ENCODE data around the gene TRAPPC3L. TPM values are rescaled to one million over a fixed set of nuclear protein-coding genes. Genes with fewer than 3 reads are reported as not detected.
A peak's percentile ranks its signal among the peaks of the same experiment; 100 is the strongest.

Gene TRAPPC3L
- total RNA-seq, 1 donor from 2014 or later: not detected

DNA sequence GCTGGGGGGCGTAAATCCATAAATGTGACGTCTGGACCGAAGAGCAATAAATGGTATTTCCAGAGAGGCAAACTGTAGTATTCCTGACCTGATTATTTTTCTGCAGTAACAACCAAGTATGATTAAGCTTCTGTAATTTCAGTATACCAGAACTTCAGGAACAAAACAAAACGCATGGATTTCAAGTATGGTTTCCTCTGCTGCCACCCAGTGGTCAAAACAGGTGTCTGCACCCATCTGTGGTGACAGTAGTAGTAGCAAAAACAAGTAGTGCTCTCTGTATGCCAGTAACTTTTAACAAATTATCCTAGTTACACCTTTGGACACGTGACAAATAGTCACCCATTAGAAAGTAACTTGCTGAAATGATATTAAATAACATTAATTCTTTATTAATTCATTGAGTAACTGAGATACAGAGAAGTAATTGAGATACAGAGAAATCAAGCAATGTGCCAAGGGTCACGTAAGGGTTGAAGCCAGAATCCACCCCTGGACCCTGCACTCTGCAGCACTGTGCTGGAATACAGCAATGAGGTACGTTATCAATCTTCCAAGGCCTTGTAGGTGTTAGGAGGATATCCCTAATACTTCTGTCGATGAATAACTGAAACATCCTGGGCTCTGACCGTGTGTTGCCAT lies 16.0 kb upstream of the TRAPPC3L start:
- TF ChIP-seq CTCF (IDR thresholded peaks at IDR 0.05; ENCODE audit: partially characterized antibody, unreplicated experiment): peak; percentile 89
- Mint-ChIP-seq H3K27me3 (ENCODE audit: unreplicated experiment) (peaks cover 2% of the 10 kb centered on the region), H3K9me3 (ENCODE audit: unreplicated experiment) (peaks cover 2% of the 10 kb centered on the region), H3K4me3 (ENCODE audit: unreplicated experiment) (no peak overlapping the region), H3K27ac (ENCODE audit: unreplicated experiment) (no peak overlapping the region), H3K4me1 (ENCODE audit: low read depth, unreplicated experiment) (peaks cover 2% of the 10 kb centered on the region), H3K36me3 (ENCODE audit: unreplicated experiment) (no peaks in the 10 kb centered on the region)
- DNase-seq: peak; percentile 78

DNA sequence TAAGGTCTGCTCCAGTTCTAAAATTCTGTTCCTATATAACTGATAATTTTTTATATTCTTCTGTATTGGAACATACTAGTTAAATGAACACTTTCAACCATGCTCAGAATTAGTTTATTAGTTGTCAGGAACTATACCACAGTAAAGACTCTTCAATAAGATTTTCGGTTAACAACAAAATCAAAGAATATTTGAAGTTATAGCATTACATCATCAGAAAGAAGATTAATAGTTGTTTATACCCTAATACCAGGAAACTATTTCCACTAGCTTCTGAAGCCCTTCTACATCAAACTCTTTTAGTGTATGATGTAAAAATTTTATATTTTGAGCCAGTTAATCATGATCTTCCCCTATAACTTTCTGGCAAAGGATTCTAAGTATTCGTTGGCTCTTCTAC lies 14.6 kb upstream of the TRAPPC3L start:
- H3K36me3 Mint-ChIP-seq (ENCODE audit: unreplicated experiment): no peaks in the 10 kb centered on the region
- TF ChIP-seq CTCF (IDR thresholded peaks at IDR 0.05; ENCODE audit: partially characterized antibody, unreplicated experiment): no peak
- H3K27me3 Mint-ChIP-seq (ENCODE audit: unreplicated experiment): peaks cover 2% of the 10 kb centered on the region
- no peak for DNase-seq
- H3K9me3 Mint-ChIP-seq (ENCODE audit: unreplicated experiment): peaks cover 2% of the 10 kb centered on the region
- H3K4me1 Mint-ChIP-seq (ENCODE audit: low read depth, unreplicated experiment): peaks cover 2% of the 10 kb centered on the region
- no peak overlapping the region for H3K27ac Mint-ChIP-seq (ENCODE audit: unreplicated experiment)
- no peak overlapping the region for H3K4me3 Mint-ChIP-seq (ENCODE audit: unreplicated experiment)

DNA sequence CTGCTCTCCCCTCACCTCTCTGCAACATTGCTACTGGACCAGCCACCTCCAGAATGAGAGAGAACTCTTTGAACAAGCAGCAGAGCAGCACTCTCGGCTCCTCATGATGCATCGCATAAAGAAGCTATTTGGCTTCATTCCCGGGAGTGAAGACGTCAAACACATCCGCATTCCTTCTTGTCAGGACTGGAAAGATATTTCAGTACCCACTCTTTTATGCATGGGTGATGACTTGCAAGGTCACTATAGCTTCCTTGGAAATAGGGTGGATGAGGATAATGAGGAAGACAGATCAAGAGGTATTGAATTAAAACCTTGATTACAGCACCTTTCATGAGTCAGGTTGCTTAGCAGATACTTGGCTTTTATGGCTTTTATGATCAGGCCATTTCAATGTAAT lies 12.4 kb upstream of the TRAPPC3L start:
- Mint-ChIP-seq H3K4me3 (ENCODE audit: unreplicated experiment) (no peak overlapping the region), H3K4me1 (ENCODE audit: low read depth, unreplicated experiment) (peaks cover 2% of the 10 kb centered on the region), H3K9me3 (ENCODE audit: unreplicated experiment) (no peaks in the 10 kb centered on the region), H3K27ac (ENCODE audit: unreplicated experiment) (no peak overlapping the region), H3K27me3 (ENCODE audit: unreplicated experiment) (peaks cover 2% of the 10 kb centered on the region), H3K36me3 (ENCODE audit: unreplicated experiment) (no peaks in the 10 kb centered on the region)
- DNase-seq: no peak
- no peak for TF ChIP-seq CTCF (IDR thresholded peaks at IDR 0.05; ENCODE audit: partially characterized antibody, unreplicated experiment)

GRCh38 chr6:116556814-116557415 lies 11.4 kb upstream of the TRAPPC3L start:
- no peaks in the 10 kb centered on the region for H3K36me3 Mint-ChIP-seq (ENCODE audit: unreplicated experiment)
- no peak overlapping the region for H3K27ac Mint-ChIP-seq (ENCODE audit: unreplicated experiment)
- H3K4me3 Mint-ChIP-seq (ENCODE audit: unreplicated experiment): no peak overlapping the region
- no peaks in the 10 kb centered on the region for H3K9me3 Mint-ChIP-seq (ENCODE audit: unreplicated experiment)
- H3K4me1 Mint-ChIP-seq (ENCODE audit: low read depth, unreplicated experiment): peaks cover 2% of the 10 kb centered on the region
- no peak for DNase-seq
- TF ChIP-seq CTCF (IDR thresholded peaks at IDR 0.05; ENCODE audit: partially characterized antibody, unreplicated experiment): no peak
- peaks cover 2% of the 10 kb centered on the region for H3K27me3 Mint-ChIP-seq (ENCODE audit: unreplicated experiment)

GRCh38 chr6:116556065-116556464 lies 10.6 kb upstream of the TRAPPC3L start:
- Mint-ChIP-seq H3K4me1 (ENCODE audit: low read depth, unreplicated experiment) (no peaks in the 10 kb centered on the region), H3K27me3 (ENCODE audit: unreplicated experiment) (peaks cover 2% of the 10 kb centered on the region), H3K9me3 (ENCODE audit: unreplicated experiment) (no peaks in the 10 kb centered on the region), H3K27ac (ENCODE audit: unreplicated experiment) (no peak overlapping the region), H3K4me3 (ENCODE audit: unreplicated experiment) (no peak overlapping the region), H3K36me3 (ENCODE audit: unreplicated experiment) (no peaks in the 10 kb centered on the region)
- no peak for DNase-seq
- no peak for TF ChIP-seq CTCF (IDR thresholded peaks at IDR 0.05; ENCODE audit: partially characterized antibody, unreplicated experiment)

Data from glutamatergic neuron (in vitro differentiated cells).